ENCODE measurements around the gene APBB1. TPM values are rescaled to one million over a fixed set of nuclear protein-coding genes. Genes with fewer than 3 reads are reported as not detected.

APBB1 gene
- polyA plus RNA-seq, 3 donors = 15.9 to 23.4 (median 23.0) TPM

DNA sequence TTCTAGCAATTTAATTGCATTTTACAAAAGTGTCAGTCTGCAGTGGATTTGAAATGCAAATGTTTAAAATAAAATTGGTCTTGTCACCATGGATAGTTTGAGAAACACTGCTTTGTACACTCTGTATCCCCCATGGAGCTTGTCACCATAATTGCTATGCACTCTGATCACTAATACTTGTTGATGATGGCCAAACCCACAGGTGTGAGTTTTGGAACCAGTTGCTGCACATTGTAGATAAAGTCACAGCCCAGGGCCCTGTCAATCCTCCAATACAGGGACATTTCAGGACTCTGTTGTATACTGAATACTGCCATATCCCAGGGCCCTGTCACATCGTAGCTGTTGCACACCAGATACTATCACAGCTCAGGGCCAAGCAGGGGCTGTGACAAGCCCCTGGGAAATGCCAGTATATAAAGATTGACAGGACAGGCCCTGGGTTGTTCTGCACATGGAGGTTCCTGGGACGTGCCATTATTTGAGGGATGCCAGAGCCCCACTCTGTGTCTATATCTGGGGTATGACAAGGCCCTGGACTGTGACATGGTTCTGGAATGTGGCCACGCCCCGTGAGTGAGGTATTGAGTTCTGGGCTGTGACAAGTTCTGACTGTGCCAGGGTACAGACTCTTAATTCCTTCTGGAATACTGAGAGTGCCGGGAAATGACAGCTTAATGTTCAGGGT is 56.6 kb downstream of the APBB1 start:
- 51 to 82% (median 77%) methylated on average over 5 of the region's 5 CpGs for WGBS, 3 donors
- no peak overlapping the region for H3K27ac ChIP-seq (ENCODE audit: low read depth, low read length)

DNA sequence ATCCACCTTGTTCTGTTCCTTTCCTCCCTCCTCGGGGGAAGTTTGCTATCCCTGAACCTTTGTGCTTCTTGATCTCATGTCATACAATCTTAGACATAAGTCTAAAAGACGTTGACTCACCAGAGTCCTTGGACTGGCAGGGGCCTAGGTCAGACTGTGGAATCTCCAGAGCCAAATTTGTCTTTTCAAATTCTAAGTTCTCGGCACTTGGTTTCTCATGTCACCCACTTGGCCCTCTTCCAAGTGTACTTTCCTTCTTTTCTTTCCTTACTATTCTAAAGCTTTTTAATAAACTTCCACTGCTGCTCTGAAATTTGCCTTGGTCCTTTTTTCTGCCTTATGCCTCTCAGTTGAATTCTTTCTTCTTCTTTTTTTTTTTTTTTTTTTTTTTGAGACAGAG is 58.7 kb downstream of the APBB1 start:
- H3K27ac ChIP-seq (ENCODE audit: low read depth, low read length) = no peak overlapping the region
- 63 to 68% (median 68%) methylated on average over 3 of the region's 3 CpGs for WGBS, 3 donors

DNA sequence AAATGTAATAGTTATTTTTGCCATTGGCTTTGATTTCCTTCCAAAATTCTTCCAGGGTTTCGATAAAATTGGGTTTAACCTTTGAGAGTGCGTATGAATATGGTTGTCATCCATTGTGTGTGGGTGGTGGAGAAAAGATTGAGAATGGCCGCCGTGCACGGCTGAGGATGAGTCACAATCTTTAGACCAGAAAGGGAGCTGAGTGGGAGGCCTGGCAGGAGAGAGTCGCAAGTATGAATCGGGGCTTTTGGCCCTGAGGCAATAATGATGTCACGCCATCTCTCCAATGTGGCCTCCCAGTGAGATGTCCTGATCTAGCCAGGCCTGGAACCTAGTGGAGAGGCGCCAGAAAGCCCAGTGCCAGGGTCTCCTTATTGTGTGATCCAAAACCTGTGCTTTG is 61.7 kb downstream of the APBB1 start:
- 46 to 68% (median 49%) methylated on average over 9 of the region's 9 CpGs for WGBS, 3 donors
- H3K27ac ChIP-seq (ENCODE audit: low read depth, low read length) = no peak overlapping the region

DNA sequence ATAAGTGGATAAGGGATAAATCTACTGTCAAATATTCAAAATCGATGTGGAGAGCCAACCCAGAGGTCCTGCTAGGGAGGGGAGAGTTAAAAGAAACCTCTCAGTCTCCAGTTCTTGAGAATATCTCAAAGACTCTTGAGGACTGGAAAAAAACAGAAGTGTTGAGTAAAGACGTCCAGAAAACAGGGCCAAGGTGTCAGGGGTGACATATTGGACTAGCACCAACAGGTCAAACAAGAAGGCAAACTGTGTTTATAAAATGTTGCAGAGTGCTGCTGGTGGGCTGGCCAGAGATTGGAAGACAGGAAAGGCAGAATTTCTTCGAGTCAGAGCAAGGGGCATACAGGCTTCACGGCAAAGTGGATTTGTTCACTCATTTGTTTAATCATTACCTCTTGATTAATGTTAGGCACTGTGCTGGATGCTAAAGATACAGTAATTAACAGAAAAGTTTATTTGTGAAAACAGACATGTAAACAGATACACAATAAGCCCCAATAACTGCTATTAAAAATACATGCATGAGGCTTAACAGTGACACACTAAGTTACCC is 62.3 kb downstream of the APBB1 start:
- no peak overlapping the region for H3K27ac ChIP-seq (ENCODE audit: low read depth, low read length)
- 15 to 57% (median 48%) methylated on average over 4 of the region's 4 CpGs for WGBS, 3 donors

DNA sequence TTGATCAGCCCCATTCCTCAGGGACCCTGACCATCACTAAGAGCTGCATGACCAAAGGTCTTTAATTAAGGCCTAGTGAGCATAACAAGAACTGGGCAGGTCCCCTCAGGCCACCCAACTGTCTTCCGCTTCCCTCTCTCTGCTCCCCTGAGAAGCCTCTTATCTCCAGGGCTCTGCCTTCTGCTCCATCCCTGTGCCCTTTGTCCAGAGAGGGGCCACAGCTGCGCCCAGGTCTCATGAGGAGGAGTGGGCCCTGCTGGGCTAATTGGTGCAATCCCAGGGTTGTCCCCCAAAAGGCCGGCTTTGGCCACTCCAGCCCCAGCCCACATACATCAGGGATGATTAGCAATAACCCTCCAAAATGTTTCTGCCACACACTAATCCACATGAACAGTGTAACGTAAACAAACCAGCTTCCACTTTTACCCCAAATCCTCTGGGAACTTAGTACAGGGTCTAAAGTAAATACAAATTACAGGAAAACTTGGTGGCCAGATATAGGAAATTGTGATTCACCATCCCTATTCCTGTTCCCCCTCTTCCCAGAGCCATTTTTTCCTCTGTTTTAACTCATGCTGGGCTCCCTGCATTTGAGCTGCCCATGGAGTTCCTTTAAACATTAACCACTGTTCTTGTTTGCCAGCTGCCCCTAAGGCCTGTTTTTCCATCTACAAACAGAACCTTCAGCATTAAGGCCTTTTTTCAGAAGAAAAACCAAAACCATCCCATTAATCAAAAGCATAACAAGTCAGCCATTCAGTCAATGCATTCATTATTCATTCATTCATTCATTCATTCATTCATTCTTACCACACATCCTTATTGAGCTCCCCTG is 64.0 kb downstream of the APBB1 start:
- 48 to 89% (median 83%) methylated on average over 4 of the region's 4 CpGs for WGBS, 3 donors
- no peak overlapping the region for H3K27ac ChIP-seq (ENCODE audit: low read depth, low read length)

DNA sequence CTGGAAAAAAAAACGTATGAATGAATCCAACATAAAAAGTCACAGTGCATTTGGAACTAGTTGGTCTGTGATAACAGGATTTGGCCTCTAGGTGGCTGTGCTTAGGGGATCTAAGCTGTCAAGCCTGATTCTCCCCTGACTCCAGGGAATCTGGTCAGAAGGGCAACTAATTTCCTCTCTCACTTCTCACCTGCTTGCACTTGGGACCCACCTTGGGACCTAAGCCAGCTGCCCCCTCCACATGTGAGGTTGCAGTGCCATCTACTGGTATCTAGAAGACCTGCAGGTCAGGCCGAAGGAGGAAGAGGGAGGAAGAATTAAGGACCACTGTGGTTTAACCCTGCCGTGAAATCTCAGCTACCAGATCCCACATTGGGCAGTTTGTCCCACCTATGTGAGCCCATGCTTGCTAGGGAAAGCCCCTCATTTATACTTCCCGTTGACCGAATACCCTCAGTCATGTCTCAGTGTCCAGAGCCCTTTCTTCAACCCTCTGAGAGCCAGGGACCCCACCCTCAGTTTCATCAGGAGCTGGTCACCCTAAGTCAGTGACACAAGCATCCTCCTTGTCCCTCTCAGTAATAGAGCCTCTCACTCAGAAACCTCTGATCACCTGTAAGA is 65.4 kb downstream of the APBB1 start:
- no peak overlapping the region for H3K27ac ChIP-seq (ENCODE audit: low read depth, low read length)
- 4 to 7% (median 6%) methylated on average over 5 of the region's 5 CpGs for WGBS, 3 donors

DNA sequence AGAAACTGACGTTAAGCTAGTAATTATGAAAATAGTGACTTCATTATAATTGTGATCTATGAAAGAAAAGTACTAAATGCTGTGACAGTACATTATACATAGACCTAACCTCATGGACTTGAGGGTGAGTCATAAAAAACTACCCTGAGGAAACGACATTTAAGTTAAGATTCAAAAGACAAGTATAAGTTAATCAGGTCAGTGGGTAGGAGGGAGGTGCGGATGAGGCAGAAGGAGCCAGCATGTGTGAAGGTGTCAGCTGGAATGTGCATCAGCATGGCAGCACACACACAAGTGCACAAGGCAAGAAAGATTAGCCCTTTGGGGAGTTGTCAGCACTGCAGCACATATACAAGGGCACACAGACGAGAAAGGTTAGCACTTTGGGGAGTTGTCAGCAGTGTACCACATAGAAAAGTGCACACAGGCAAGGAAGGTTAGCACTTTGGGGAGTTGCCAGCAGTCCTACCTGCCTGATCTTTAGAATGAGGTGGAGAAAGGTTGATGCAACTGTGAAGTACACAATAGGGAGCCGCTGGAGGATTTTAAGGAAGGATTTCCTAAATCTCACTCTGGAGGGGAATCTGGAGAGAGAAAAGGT is 67.0 kb downstream of the APBB1 start:
- WGBS, 3 donors = 80 to 87% (median 81%) methylated on average over 5 of the region's 5 CpGs
- H3K27ac ChIP-seq (ENCODE audit: low read depth, low read length) = no peak overlapping the region

DNA sequence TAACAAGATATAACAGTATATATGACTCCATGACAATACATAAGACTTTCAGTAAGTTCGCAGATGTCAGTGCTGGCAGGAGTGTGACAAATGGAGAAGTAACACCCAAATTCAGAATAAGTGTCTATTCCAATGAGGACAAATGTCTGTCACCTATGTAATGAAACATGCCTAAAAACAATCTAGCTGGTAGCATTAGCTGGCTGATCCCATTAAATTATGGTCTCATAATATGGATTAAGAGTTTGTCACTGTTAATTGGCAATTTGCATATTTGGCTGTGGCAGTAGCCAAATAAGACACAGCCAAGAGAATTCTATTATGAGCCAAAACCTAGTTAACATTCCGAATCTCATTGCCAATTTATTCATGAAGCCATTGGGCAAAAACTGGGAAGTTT is 68.4 kb downstream of the APBB1 start:
- WGBS, 3 donors = 77 to 90% (median 85%) methylated on average over 2 of the region's 2 CpGs

DNA sequence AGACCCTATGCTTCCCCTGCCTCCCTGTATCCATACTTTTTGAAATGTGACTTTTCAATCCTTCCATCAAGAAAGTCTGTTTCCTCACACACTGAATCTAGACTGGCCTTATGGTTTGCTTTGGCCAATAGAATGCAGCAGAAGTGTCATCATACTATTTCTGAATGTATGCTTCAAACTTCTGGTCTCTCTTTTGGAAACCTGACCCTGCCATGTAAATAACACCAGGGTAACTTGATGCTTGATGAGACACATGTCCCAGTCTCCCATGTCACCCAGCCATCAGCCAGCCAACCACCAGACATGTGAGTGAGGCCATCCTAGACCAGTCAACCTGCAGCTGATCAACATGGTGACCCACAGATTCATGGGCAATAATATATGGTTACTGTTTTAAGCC is 68.9 kb downstream of the APBB1 start:
- H3K27ac ChIP-seq (ENCODE audit: low read depth, low read length) = no peak overlapping the region

More for the DNA sequence above, 68.4 kb downstream of the APBB1 start:
- no peak overlapping the region for H3K27ac ChIP-seq (ENCODE audit: low read depth, low read length)

DNA sequence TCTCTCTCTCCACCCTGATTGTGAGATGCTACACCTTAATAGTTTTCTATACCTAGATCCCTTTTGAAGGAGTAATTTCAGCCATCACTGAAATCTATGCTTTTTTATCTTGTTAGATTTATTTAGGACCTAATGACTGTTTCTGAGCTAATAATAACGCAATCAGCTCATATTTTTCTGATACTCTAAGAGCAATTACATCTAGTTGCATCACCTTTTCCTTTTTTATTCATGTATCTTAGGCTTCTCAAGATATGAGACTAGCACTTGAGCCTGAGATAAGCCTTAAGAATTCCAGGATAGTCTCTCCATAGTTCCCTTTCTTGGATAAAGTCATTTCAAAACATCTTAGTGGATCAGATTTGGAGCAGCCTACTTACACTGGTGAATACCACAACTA is 73.5 kb downstream of the APBB1 start:
- WGBS, 3 donors = 90 to 99% (median 95%) methylated on average over 1 of the region's 1 CpG
- no peak overlapping the region for H3K27ac ChIP-seq (ENCODE audit: low read depth, low read length)

Other genes with a start within 250 kb of the APBB1 start
- not detected for gene OR52B2, start 248.8 kb downstream of the APBB1 start, polyA plus RNA-seq
- gene OR52W1, start 219.9 kb downstream of the APBB1 start, polyA plus RNA-seq = not detected
- gene C11orf42, start 213.5 kb downstream of the APBB1 start, polyA plus RNA-seq = not detected
- gene FHIP1B, start 184.5 kb downstream of the APBB1 start, polyA plus RNA-seq = 10 to 100 TPM; 23.7 to 35.4 (median 27.4) TPM
- under 1 TPM; 0.13 to 0.56 (median 0.18) TPM for gene CNGA4, start 180.0 kb downstream of the APBB1 start, polyA plus RNA-seq
- gene CCKBR, start 159.3 kb downstream of the APBB1 start, polyA plus RNA-seq = 1 to 10 TPM in 2 of 3 donors, under 1 TPM in 1; 0.22 to 3.8 (median 2.5) TPM
- 10 to 100 TPM; 19.8 to 94.6 (median 78.6) TPM for gene CAVIN3, start 98.6 kb downstream of the APBB1 start, polyA plus RNA-seq
- gene SMPD1, start 28.6 kb downstream of the APBB1 start, polyA plus RNA-seq = 10 to 100 TPM; 17.8 to 24.5 (median 19.9) TPM
- gene HPX, start 21.9 kb upstream of the APBB1 start, polyA plus RNA-seq = under 1 TPM in 2 of 3 donors, not detected in 1; 0.45 to 0.54 TPM
- 10 to 100 TPM; 11.5 to 16.6 (median 12.8) TPM for gene TRIM3, start 54.8 kb upstream of the APBB1 start, polyA plus RNA-seq
- 10 to 100 TPM; 29.6 to 38.4 (median 33.5) TPM for gene ARFIP2, start 62.2 kb upstream of the APBB1 start, polyA plus RNA-seq
- 10 to 100 TPM; 15.6 to 27.1 (median 25.8) TPM for gene TIMM10B, start 62.4 kb upstream of the APBB1 start, polyA plus RNA-seq
- 10 to 100 TPM in 2 of 3 donors, 1 to 10 TPM in 1; 2.7 to 13.7 (median 10.6) TPM for gene DNHD1, start 78.2 kb upstream of the APBB1 start, polyA plus RNA-seq
- 10 to 100 TPM in 2 of 3 donors, 1 to 10 TPM in 1; 8.6 to 16.0 (median 16.0) TPM for gene RRP8, start 184.5 kb upstream of the APBB1 start, polyA plus RNA-seq
- gene ILK, start 184.7 kb upstream of the APBB1 start, polyA plus RNA-seq = 100 to 1,000 TPM; 105 to 149 (median 120) TPM
- gene TAF10, start 193.1 kb upstream of the APBB1 start, polyA plus RNA-seq = 100 to 1,000 TPM in 2 of 3 donors, 10 to 100 TPM in 1; 75.3 to 111 (median 106) TPM
- gene TPP1, start 200.3 kb upstream of the APBB1 start, polyA plus RNA-seq = 10 to 100 TPM; 18.7 to 49.0 (median 39.9) TPM
- 1 to 10 TPM; 3.0 to 9.3 (median 8.2) TPM for gene DCHS1, start 236.7 kb upstream of the APBB1 start, polyA plus RNA-seq

Measured in adipose tissue (tissue), 3 donors.